ENCODE measurements around the gene VDR.

DNA sequence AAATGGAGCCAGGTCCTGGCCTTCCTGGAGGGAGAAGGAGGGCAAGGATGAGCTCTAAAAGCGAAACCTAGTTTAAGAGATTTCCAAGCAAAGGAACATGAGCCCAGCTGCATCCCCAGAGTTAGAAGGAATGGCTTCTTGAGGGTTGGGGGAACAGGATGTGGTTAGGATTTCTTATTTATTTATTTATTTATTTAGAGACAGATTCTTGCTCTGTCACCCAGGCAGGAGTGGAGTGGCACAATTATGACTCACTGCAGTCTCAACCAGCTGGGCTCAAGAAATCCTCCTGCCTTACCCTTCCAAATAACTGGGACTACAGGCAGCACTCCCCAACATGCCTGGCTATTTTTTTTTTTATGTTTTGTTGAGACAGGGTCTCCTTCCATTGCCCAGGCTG is 33.3 kb upstream of the VDR start:
- TF ChIP-seq SIN3A (IDR thresholded peaks at IDR 0.05; ENCODE audit: borderline replicate concordance, insufficient read depth, low read length) (no peak), TAF1 (IDR thresholded peaks at IDR 0.05; ENCODE audit: borderline replicate concordance, insufficient read depth, low read length) (no peak), POLR2AphosphoS5 (IDR thresholded peaks at IDR 0.05; ENCODE audit: low read depth, low read length) (no peak)
